CD4-positive, alpha-beta memory T cell (primary cell): Measurements from ENCODE around the gene HEMGN. TPM values are rescaled to one million over a fixed set of nuclear protein-coding genes. Genes with fewer than 3 reads are reported as not detected.

ENCODE experiments used
- CTCF ChIA-PET: fragments of 350-600 bp; sonication (Branson Sonifier 250); formaldehyde crosslinking; loops from one replicate; lab custom pipeline; 2021; ENCODE audit warnings: inconsistent platforms; ENCODE audit not compliant: partially characterized antibody; lab: Charles Lee
- POLR2A ChIA-PET: fragments of 350-600 bp; sonication (Branson Sonifier 250); formaldehyde crosslinking; loops from one replicate; lab custom pipeline; 2021; ENCODE audit not compliant: partially characterized antibody; lab: Charles Lee
- DNase-seq, 5 donors: peaks; one replicate each; pipeline versions ENCODE4 v3.0.0 to v3.0.0-alpha.2; 2020 to 2022; ENCODE audit warnings: mixed read lengths in 1 of 5
- H3K27ac ChIP-seq: one replicate; pipeline ENCODE4 v1.7.0; 2013; ENCODE audit warnings: low read depth, low read length
- H3K27me3 ChIP-seq: 2 replicates; pipeline ENCODE4 v1.7.0; 2013; ENCODE audit warnings: mild to moderate bottlenecking, low read length, moderate library complexity; ENCODE audit not compliant: insufficient read depth
- H3K36me3 ChIP-seq: 2 replicates; pipeline ENCODE4 v1.7.0; 2013; ENCODE audit warnings: mild to moderate bottlenecking, low read length, moderate library complexity; ENCODE audit not compliant: insufficient read depth
- H3K4me1 ChIP-seq: 2 replicates; pipeline ENCODE4 v1.7.0; 2013; ENCODE audit warnings: mild to moderate bottlenecking, low read length, moderate library complexity; ENCODE audit not compliant: insufficient read depth
- H3K4me3 ChIP-seq, 2 donors: one replicate each; pipeline ENCODE4 v1.7.0; 2013; ENCODE audit warnings: low read length in 2 of 2, mild to moderate bottlenecking in 1 of 2
- H3K9me3 ChIP-seq, 2 donors: one replicate each; pipeline ENCODE4 v1.7.0; 2013; ENCODE audit warnings: low read length in 2 of 2, control low read depth in 1 of 2; ENCODE audit not compliant: control insufficient read depth in 1 of 2
- H3K27ac Mint-ChIP-seq, 7 donors: one replicate each; pipeline ENCODE4 v1.8.0; 2020 to 2021; ENCODE audit warnings: mixed read lengths in 7 of 7, mild to moderate bottlenecking in 6 of 7, inconsistent platforms in 3 of 7, moderate library complexity in 3 of 7
- H3K27me3 Mint-ChIP-seq, 2 donors: one replicate each; pipeline ENCODE4 v1.8.0; 2020 to 2021; ENCODE audit warnings: mixed read lengths in 2 of 2
- H3K36me3 Mint-ChIP-seq, 2 donors: one replicate each; pipeline ENCODE4 v1.8.0; 2020 to 2021; ENCODE audit warnings: mixed read lengths in 2 of 2, inconsistent platforms in 1 of 2, mild to moderate bottlenecking in 1 of 2
- H3K4me1 Mint-ChIP-seq, 4 donors: one replicate each; pipeline ENCODE4 v1.8.0; 2020 to 2021; ENCODE audit warnings: mixed read lengths in 4 of 4, mild to moderate bottlenecking in 1 of 4
- H3K4me3 Mint-ChIP-seq, 8 donors: one replicate each; pipeline ENCODE4 v1.8.0; 2020 to 2021; ENCODE audit warnings: mixed read lengths in 8 of 8, mild to moderate bottlenecking in 7 of 8, moderate library complexity in 6 of 8, inconsistent platforms in 3 of 8
- H3K9me3 Mint-ChIP-seq, 8 donors: one replicate each; pipeline ENCODE4 v1.8.0; 2020 to 2021; ENCODE audit warnings: mixed read lengths in 8 of 8, mild to moderate bottlenecking in 5 of 8, inconsistent platforms in 3 of 8, moderate library complexity in 1 of 8
- intact Hi-C: fragments of 100-400 bp; cut with micrococcal nuclease; formaldehyde crosslinking; loops from one replicate; pipeline ENCODE4 v1.15.1; 2023
- polyA plus RNA-seq, 2 donors: library from polyadenylated mRNA; unstranded; fragments of 300-500 nt; fragmentation: Illumina TruSeq; gene quantifications; one replicate each; pipeline ENCODE4 v1.2.3, GENCODE V29; 2021
- total RNA-seq, 2 experiments: library from RNA; stranded (reverse); gene quantifications; one replicate each; pipeline ENCODE4 v1.2.3, GENCODE V29; 2021

Gene HEMGN
- total and polyA plus RNA-seq, 4 experiments from 2014 or later = 1.6 to 4.0 (median 2.9) TPM

GRCh38 chr9:97892421-97892820 is 45.6 kb downstream of the HEMGN start:
- Mint-ChIP-seq H3K4me1 (peaks cover 3 to 23% (median 7%) of the 10 kb centered on the region in 4 donors), H3K27ac (no peak overlapping the region), H3K4me3 (no peak overlapping the region), H3K9me3 (peaks cover 0 to 19% (median 13%) of the 10 kb centered on the region in 8 donors), H3K36me3 (peaks cover 30 to 40% of the 10 kb centered on the region in 2 donors), H3K27me3 (no peaks in the 10 kb centered on the region)
- no peak overlapping the region for H3K27ac ChIP-seq
- CTCF ChIA-PET = interaction anchor here (0.7 to 10.0 kb wide), 7 partner anchors 10 to 187 kb away, joined by 3 to 312 read pairs (median 3); partner anchors contain the start of gene TRMO
- no peak for DNase-seq
- H3K27me3 ChIP-seq = no peaks in the 10 kb centered on the region
- peaks cover 9% of the 10 kb centered on the region for H3K4me1 ChIP-seq
- no peaks in the 10 kb centered on the region for H3K9me3 ChIP-seq
- H3K4me3 ChIP-seq = no peak overlapping the region
- intact Hi-C loops = no loop called here
- POLR2A ChIA-PET = interaction anchor here (1.8 to 5.8 kb wide), 3 partner anchors 10 to 30 kb away, joined by 4 to 54 read pairs (median 9); partner anchors contain the start of gene TRMO
- no peaks in the 10 kb centered on the region for H3K36me3 ChIP-seq

GRCh38 chr9:97891736-97892135 is 46.2 kb downstream of the HEMGN start:
- Mint-ChIP-seq H3K4me1 (peaks cover 3 to 23% (median 7%) of the 10 kb centered on the region in 4 donors), H3K27ac (peak overlapping the region in 2 of 7 donors; percentile 46), H3K9me3 (peaks cover 0 to 19% (median 13%) of the 10 kb centered on the region in 8 donors), H3K4me3 (no peak overlapping the region), H3K27me3 (no peaks in the 10 kb centered on the region), H3K36me3 (peaks cover 26 to 35% of the 10 kb centered on the region in 2 donors)
- CTCF ChIA-PET = interaction anchor here (0.9 to 10.0 kb wide), 8 partner anchors 11 to 186 kb away, joined by 3 to 312 read pairs (median 17); partner anchors contain the start of gene TRMO
- peaks cover 9% of the 10 kb centered on the region for H3K4me1 ChIP-seq
- intact Hi-C loops = no loop called here
- no peak overlapping the region for H3K27ac ChIP-seq
- H3K27me3 ChIP-seq = no peaks in the 10 kb centered on the region
- no peaks in the 10 kb centered on the region for H3K36me3 ChIP-seq
- no peak overlapping the region for H3K4me3 ChIP-seq
- no peaks in the 10 kb centered on the region for H3K9me3 ChIP-seq
- no peak for DNase-seq
- POLR2A ChIA-PET = interaction anchor here (1.8 to 5.8 kb wide), 3 partner anchors 11 to 31 kb away, joined by 9 to 54 read pairs (median 47); partner anchors contain the start of gene TRMO

GRCh38 chr9:97889941-97890887 is 47.8 kb downstream of the HEMGN start:
- no peak overlapping the region for H3K4me3 ChIP-seq
- no peaks in the 10 kb centered on the region for H3K36me3 ChIP-seq
- no peak overlapping the region for H3K4me3 Mint-ChIP-seq
- H3K27me3 Mint-ChIP-seq = no peaks in the 10 kb centered on the region
- CTCF ChIA-PET = interaction anchor here (0.6 to 10.0 kb wide), 30 partner anchors 11 to 374 kb away, joined by 3 to 312 read pairs (median 4); partner anchors contain the start of genes ANP32B and TRMO
- H3K4me1 ChIP-seq = peaks cover 9% of the 10 kb centered on the region
- peak overlapping the region in 3 of 7 donors; percentile 32 to 63 (median 58) for H3K27ac Mint-ChIP-seq
- peaks cover 0 to 19% (median 13%) of the 10 kb centered on the region in 8 donors for H3K9me3 Mint-ChIP-seq
- peaks cover 18 to 27% of the 10 kb centered on the region in 2 donors for H3K36me3 Mint-ChIP-seq
- POLR2A ChIA-PET = interaction anchor here (0.7 to 5.8 kb wide), 9 partner anchors 13 to 193 kb away, joined by 3 to 54 read pairs (median 4); partner anchors contain the start of genes TRMO and XPA
- no peak overlapping the region for H3K27ac ChIP-seq
- no peaks in the 10 kb centered on the region for H3K9me3 ChIP-seq
- H3K27me3 ChIP-seq = no peaks in the 10 kb centered on the region
- intact Hi-C loops = loop anchor here (1.0 kb wide), 4 partner anchors 11 to 373 kb away; no protein-coding TSS in a partner anchor
- peaks cover 2 to 14% (median 5%) of the 10 kb centered on the region in 4 donors for H3K4me1 Mint-ChIP-seq
- peak; percentile 52 to 61 (median 56) for DNase-seq

GRCh38 chr9:97880336-97880735 is 57.6 kb downstream of the HEMGN start:
- no peaks in the 10 kb centered on the region for H3K4me1 ChIP-seq
- ChIA-PET CTCF (interaction anchor here (0.7 to 5.3 kb wide), 5 partner anchors 10 to 40 kb away, joined by 3 to 26 read pairs (median 3); no protein-coding TSS in a partner anchor), POLR2A (interaction anchor here (1.5 kb wide), 1 partner anchor 25 kb away, joined by 3 read pairs; no protein-coding TSS in a partner anchor)
- no peak overlapping the region for H3K4me3 ChIP-seq
- intact Hi-C loops = no loop called here
- no peaks in the 10 kb centered on the region for H3K9me3 ChIP-seq
- no peak for DNase-seq
- no peaks in the 10 kb centered on the region for H3K27me3 ChIP-seq
- H3K36me3 Mint-ChIP-seq = peaks cover 0 to 8% of the 10 kb centered on the region in 2 donors
- no peak overlapping the region for H3K27ac Mint-ChIP-seq
- no peaks in the 10 kb centered on the region for H3K36me3 ChIP-seq
- H3K9me3 Mint-ChIP-seq = peaks cover 0 to 1% (median 0%) of the 10 kb centered on the region in 8 donors
- no peaks in the 10 kb centered on the region for H3K27me3 Mint-ChIP-seq
- H3K27ac ChIP-seq = no peak overlapping the region
- no peaks in the 10 kb centered on the region for H3K4me1 Mint-ChIP-seq
- no peak overlapping the region for H3K4me3 Mint-ChIP-seq

Other genes starting within 250 kb of the HEMGN start
- gene XPA, start 240.8 kb downstream of the HEMGN start, total RNA-seq = 10 to 100 TPM; 24.0 to 25.5 TPM
- gene XPA, start 240.8 kb downstream of the HEMGN start, polyA plus RNA-seq = 10 to 100 TPM; 32.3 to 36.2 TPM
- not detected for gene FOXE1, start 84.9 kb downstream of the HEMGN start, total RNA-seq
- gene FOXE1, start 84.9 kb downstream of the HEMGN start, polyA plus RNA-seq = not detected
- gene TRMO, start 15.7 kb downstream of the HEMGN start, total RNA-seq = 10 to 100 TPM; 51.6 to 59.5 TPM
- 10 to 100 TPM; 21.7 to 31.2 TPM for gene TRMO, start 15.7 kb downstream of the HEMGN start, polyA plus RNA-seq
- gene ANP32B, start 45.2 kb upstream of the HEMGN start, total RNA-seq = 100 to 1,000 TPM; 164 to 168 TPM
- 10 to 100 TPM; 70.4 to 92.1 TPM for gene ANP32B, start 45.2 kb upstream of the HEMGN start, polyA plus RNA-seq
- 10 to 100 TPM; 22.1 to 23.2 TPM for gene NANS, start 118.6 kb upstream of the HEMGN start, total RNA-seq
- 10 to 100 TPM; 34.6 to 55.3 TPM for gene NANS, start 118.6 kb upstream of the HEMGN start, polyA plus RNA-seq
- gene TRIM14, start 181.1 kb upstream of the HEMGN start, total RNA-seq = 10 to 100 TPM; 86.1 to 86.2 TPM
- 10 to 100 TPM; 41.4 to 84.7 TPM for gene TRIM14, start 181.1 kb upstream of the HEMGN start, polyA plus RNA-seq